GM21360 (cell line): ENCODE data around the gene ACOXL.
"Not testable (repeated sequence)": the region's sequence is repeated elsewhere in the genome, so short reads cannot be mapped to it uniquely, and the experiment has no call there.

Experiments used
- ATAC-seq: cut with Tn5 transposase; IDR thresholded peaks from one replicate; pipeline ENCODE4 v1.9.1; 2021; ENCODE audit warnings: mild to moderate bottlenecking, moderate library complexity; ENCODE audit not compliant: unreplicated experiment

ACOXL gene

DNA sequence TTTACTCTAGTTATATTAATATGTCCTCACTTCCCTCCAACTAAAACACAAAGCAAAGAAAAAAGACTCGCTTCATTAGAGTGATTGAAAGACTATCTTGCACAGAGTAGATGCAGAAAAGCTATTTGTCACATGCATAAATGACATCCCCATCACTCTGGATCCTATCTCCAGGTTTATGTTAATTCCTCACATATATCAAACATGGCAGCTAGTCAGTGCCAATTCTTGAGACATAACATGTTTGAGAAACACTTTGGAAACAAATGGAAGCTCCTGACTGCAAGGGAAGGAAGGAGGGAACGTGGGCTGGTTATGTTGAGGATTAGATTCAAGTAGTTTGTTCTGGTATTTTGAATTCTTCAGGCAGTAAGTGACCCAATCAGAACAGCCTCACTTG lies 298.6 kb downstream of the ACOXL start:
- ATAC-seq: no peak

DNA sequence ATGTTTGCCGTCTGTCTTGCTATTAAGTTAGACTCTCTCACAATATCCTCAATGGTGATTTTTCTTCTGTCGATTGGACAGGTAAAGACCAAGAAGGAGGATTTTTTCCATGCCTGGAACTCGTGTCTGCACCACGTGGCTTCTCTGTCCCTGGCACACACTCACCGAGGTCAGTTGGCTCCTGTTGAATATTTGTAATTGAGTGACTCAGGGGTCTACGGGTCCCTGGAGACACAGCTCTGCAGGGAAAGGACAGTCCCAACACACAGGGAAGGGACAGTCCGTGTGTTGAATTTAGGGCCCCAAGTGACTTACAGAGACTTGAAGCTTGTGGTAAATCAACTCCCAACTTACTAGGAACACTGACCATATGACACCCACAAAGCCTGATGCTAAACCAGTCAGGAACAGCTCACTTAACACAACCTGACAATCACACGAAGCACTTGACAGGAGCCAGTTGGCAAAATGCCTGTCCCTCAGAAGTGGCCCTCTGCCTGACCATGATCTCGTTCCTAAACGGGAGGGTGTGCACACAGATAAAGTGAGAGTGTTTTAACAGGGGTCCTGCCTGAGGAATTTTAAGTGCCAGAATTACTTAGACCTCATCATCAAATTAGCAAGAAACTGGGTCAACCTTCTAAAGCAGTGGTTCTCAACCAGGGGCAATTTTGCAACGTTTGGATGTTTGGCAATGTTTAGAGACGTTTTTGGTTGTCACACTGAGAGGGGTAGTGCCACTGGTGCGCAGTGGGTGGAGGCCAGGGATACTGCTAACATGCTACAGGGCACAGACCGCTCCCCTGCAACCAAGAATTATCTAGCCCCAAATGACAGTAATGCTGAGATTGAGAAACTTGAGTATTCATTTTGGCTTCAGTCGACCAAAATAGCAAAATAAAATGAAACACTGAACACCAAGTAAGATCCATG lies 299.4 kb downstream of the ACOXL start:
- ATAC-seq: no peak

DNA sequence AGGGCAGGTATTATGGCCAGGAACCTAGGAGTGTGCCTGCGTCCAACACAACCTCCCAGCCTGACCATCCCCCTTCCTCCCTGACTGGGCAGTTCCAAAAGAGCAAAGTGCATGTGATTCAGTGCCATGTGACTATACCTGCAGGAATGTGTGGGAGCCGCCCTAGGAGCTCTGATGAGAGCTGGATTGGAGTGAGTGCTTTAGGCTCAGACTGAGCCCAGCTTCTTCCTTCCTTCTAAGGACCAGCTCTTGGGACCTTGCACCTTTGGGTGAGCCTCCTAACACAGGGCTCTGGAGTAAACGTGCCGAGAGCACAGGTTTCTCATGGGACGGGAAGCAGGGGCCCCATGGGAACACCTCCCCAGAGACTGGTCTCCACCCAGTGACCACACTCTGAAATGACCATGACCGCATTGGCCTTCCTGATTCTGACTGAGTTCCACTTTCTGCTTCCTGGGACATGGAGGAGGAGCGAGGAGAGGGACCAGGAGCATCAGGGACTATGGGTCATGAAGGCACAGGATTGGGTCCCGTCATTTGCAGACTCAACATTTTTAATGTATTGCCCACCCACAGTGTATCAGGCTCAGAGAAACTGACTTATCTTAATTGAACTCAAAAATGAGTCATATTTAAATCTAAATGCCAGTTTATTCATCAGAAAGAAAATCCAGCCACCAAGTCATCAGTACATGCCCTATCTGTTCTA lies 300.5 kb downstream of the ACOXL start:
- ATAC-seq: no peak

DNA sequence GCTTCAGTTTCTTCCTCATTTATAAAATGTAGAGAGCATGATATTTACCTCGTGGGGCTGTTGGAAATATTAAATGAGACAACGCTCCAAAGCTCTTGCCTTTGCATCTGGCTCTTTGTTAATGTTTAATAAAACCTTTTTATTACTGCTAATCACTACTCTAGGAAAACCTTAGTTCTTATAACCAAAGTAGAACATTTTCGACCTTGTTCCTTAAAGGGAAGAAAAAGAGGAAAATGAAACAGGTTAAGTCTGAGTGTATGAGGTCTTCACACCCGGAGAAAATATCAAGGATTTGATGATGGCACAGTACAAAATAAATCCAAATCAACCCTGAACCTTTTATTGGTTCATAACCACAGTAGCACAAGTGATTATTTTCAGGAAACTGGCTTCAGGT lies 301.8 kb downstream of the ACOXL start:
- ATAC-seq: no peak

DNA sequence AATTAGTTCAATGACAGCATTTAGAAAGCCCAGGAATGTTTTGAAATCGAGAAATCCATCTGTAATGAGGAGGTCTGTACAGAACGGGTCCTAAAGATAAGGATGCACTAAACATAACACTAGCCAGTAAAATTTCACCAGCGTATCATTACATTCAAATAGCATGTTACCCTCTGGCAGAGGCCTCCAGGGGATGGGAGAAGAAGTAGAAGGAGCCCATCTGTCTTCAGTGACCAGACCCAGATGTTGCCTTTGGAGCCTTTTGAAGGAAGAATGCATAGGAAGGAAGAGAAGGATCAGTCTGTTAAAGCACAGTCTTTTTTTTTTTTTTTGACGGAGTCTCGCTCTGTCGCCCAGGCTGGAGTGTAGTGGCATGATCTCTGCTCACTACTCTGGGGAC lies 302.2 kb downstream of the ACOXL start:
- ATAC-seq: no peak

DNA sequence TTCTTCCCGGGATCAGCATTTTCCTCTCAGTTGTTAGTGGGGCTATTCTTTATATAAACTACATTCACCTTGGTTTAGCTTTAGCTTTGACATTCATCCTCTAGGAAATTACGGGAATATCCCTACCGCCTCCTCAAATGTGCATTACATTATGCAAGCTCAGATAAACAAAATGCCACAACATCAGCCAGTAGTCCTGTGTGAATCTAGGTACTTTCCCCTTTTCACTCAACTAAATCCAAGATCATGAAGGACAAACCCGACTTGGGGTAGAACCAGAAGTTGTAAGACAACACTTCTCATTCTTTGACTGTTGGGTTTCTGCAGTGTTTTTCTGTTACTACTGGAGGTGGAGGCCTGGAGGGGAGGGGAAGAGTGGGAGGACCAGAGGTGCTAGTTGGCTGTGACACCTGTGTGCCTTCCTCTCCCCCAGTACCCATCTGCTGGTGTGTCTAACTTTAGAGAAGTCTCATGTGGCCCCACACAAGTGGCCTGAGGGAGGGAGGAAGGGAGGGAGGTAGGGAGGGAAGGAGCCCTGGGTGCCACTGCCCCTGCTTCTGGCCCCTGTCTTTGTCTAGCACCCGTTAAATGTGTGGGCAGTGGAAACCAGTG lies 303.6 kb downstream of the ACOXL start:
- no peak for ATAC-seq

DNA sequence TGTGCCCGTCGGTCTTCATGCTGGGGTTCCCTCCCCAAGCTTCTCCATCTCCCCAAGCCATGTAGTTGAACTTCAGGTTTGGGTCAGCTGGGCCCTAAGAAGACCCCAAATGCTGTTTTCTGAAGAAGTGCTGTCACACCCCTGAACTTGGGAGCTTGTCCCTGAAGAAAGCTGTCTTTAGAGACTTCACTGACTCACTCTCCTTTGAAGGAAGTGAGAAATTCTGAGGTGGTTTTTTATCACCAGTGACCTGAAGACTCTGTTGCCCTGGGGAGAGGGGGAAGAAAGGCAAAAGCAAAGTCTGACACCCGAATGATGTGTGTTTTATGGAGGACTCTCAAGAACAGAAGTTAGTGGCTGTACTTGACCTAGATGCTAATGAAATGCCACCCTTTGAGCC lies 304.8 kb downstream of the ACOXL start:
- ATAC-seq: no peak

DNA sequence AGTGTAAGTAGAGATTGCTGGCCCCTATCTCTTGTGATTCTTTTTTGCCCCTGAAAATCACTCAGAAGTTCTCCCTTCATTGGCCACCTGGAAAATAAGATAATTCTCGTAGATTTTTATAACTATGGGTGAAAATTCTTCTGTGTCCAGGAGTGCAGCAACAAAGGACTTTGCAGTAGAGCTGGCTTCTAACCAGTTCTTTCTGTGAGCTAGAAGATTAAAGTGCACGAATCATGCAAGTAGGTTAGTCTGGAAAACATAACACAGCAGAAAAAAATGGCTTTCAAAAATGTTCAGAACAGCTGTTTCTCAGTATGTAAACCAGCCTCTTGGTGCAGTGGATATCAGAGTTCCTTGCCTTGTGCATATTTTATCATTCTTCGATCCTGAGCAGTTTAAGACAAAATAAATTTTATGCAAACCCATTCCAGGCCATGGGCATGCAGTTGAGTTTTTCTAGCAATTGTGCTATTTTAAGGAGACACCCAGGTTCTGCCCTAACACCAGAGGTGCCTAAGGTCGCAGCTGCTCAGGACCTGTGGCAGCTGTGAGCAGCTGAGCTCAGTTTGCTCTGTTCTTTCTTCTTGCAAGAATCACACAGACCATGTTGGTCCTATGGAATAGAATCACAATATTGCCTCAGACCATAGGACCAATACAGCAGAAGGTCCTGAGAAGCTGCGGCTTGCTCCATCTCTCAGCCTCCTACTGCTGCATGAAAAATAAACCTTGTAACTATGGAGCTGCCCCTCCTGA lies 307.4 kb downstream of the ACOXL start:
- no peak for ATAC-seq

DNA sequence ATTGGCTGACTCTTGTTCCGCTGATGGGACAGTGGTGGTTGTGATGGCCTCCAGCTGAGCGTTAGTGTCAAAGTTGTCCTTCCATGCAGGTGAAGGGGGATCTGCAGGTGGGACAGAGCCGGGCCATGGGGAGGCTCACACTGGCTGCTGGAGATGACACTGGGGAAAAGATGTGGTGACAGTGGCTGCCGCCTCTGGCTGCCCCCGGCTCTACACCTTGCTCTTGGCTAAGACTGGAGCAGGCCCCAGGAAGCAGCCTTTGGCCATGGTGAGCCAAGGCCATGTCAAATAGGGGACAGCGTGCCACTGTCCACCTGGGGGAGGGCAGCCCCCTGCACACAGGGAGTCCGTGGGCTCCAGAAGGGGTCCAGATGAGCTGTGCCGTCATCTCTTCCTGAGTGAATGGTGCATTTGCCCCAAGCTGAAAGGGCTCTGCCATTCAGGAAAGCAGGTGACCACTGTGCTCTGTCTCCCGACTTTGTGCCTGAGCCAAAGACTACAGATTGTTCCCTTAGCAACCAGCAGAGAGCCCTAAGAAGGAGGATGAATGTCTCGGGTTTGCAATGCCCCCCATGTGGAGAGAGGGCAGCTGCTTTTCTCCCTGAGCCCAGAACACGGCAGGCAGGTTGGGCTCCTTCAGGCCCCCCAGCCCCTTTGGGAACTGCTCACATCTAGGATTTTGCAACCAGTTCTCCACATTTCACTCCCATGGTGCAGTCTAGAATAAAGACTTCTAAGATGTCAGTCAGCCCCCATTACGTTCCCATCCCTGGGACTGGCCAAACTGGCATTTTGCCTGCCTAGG lies 309.2 kb downstream of the ACOXL start:
- no peak for ATAC-seq

DNA sequence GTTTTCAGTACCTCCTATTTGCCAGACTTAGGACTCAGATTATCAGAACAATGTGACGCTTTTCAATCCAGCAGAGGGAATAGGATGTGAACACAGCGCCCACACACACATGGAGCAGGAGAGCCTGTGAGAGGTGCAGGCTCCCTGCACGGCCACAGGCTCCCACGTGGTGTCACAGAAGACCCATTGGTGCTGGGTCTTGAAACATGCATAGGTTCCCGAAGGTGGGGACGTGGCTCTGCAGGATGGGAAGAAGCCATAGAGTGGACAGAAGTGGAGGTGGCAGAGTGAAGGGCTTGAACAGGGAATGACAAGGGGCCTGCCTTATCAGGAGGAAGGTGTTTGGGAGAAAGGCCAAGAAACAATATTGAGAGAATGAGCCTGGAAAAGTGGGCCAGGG lies 309.9 kb downstream of the ACOXL start:
- no peak for ATAC-seq

DNA sequence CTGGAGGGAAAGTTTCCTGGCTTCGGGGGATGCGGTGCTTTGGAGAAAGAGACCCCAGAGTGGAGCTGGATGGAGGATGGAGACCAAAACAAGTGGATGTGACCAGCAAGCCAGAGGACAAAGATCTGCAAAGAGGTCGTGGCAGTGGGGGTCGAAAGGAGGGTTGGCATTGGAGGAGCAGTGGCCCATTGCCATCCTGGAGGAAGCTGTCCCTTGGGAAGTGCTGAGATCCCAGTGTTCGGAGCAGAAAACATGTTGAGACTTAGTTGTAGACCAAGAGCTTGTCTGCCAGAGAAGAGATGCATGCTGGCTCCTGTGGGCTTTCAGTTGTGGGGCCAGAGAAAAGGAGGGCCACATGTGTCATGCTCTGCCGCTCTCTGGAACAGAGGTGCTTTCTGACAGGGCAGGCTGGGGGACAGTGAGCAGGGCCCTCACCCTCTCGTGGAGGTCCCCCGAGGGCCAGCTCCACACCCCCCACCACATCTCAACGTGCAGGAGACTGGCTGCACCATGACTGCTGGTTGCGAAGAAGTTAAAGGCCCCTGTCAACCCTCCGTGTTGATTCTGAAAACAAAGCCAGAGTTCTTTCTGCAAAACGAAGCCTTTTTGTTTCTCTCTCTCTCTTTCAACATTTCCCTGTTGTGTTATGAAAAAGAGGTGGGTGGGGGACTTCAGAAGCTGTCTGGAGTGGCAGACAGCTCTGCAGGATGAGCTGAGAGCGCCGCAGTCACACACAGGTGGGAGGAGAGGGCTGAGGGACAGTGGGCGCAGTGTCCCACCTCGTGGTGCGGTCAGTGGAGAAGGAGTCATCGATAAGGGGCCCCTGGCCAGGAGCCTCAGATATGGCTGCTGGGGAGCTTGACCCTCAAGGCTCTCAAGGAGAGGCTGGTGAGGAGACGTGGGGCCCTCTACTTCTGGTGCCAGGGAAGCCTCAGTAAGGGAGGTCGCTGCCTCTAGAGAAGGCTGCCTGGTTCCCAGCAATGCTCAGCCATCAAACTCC lies 310.7 kb downstream of the ACOXL start:
- ATAC-seq: peak; percentile 57

DNA sequence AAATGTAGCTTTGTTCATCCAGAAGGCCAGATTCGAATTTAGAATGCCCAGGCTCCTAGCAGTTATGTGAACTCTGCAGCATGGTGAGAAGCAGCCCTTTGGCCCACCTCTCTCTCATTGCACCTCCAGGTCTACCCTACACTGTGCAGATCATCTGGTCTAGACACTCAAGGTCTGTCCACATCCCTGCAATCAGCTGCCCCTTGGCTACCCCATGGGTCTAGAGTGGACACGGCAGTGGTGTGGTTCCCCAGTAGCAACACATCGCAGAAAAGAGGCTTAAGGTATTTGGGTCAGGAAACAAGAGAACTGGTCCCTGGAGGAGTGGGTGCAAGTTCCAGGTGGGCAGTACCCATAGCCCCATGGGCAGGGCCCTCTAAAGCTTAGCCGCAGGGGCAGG lies 311.7 kb downstream of the ACOXL start:
- no peak for ATAC-seq

DNA sequence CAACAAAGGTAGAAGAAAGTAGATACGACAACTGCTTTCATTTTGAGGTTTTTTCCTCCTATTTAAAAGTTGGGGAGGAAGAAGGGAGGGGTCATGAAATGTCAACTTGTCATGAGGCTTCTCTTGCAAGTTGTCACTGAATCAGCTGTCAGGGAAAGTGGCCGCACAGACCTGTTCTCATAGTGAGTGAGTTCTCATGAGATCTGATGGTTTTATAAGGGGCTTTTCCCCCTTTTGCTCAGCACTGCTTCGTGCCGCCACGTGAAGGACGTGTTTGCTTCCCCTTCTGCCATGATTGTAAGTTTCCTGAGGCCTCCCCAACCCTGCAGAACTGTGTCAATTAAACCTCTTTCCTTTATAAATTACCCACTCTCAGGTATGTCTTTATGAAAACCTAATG lies 312.9 kb downstream of the ACOXL start:
- not testable (repeated sequence) for ATAC-seq

DNA sequence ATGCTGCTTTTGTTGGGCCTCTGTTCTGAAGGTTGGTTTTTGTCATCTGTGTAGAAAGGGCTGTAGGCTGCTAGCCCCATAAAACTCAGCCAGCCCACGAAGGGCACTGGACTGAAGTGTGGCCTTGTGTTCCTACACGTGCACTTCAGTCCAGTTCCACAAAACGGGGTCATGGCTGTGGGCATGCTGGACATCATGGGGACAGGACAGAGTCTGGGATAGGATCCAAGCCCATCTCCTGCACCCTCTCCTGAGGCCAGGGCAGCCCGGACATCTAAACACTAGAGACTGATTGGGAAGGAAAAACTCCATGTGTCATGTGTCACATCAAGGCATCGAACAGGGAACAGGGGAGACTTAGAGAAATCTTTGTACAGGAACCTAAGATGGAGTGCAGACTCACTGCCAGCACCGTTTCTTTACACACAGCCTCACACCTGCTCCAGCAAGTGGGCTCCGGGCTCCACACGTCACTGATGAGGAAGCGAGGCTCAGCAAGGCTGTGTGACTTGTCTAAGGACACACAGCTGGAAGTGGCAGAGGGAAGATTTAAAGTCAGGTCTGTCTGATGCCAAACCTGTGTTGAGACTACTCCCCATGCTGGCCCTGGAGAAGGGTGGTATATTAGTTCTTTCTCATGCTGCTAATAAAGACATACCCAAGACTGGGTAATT lies 313.5 kb downstream of the ACOXL start:
- no peak for ATAC-seq

DNA sequence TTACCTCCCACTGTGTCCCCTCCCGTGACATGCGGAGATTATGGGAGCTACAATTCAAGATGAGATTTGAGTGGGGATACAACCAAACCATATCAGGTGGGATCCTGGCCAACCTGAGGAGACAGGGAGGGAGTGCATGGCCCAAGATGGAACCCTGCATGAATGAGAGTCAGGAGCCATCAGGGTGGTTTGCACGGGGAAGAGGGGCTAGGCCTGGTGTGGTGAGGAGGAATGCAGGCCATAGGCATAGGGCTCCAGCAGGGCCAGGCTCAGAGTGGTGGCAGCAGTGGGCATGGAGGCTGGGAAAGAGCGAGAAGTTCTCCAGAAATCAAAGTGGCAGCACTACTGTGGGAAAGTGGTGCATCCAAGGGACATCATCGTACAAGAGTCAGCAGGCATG lies 314.3 kb downstream of the ACOXL start:
- no peak for ATAC-seq

DNA sequence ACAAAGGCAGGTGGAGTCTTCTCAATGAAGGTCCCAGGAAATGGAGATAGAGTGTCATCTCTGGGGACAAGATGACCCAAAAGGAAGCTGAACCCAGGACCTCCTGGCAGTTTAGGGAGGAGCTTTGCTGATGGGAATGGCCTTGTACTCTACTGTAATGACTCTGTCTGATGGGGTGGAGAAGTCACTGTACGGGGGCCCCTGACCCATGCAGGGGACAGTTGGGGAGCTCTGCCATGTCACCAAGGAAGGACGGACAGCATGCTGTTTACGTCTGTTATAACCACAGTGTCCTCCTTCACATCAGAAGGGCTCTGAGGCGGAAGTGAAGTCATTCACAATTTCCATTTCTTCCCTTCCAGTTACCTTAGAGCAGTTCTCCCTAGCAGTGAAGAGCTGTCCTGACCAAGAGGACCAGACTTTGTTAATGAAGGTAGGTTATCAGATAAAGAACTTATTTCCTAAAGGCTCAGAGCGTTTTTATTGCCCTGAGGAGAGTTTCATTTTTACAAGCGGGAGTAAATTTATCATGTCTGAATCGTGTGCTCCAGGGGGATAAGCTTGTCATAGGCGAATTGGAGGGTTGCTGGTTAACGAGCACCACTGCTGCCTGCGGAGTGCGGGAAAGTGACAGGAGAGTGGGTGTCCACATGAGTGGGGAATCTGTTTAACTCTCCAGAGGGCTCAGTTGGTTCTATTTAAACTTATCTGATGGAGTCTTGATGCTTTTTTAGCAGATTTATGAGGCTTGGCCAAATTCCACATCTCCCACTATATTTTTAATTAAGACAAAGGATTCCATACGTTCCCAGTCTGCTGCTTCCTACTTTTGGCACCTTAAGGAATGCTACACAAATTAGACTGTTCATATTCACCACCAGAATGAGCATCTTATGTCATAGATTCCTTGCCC lies 316.7 kb downstream of the ACOXL start:
- no peak for ATAC-seq
